ENCODE measurements around the gene TMEM37. TPM values are rescaled to one million over a fixed set of nuclear protein-coding genes. Genes with fewer than 3 reads are reported as not detected.

The TMEM37 gene
- total RNA-seq, 1 experiment from 2014 or later: 2.3 TPM

- Histone ChIP-seq H3K4me3 (replicated peaks in 1 of 2; ENCODE audit: low read depth in 1 of 2, low read length in 2 of 2) (no peak overlapping the region), H2AFZ (ENCODE audit: low read depth, low read length, poor library complexity, severe bottlenecking) (no peak overlapping the region), H3K79me2 (ENCODE audit: insufficient read depth, low read length) (no peaks in the 10 kb centered on the region), H3K9me2 (ENCODE audit: insufficient read depth) (no peaks in the 10 kb centered on the region), H3K9ac (ENCODE audit: low read length) (no peak overlapping the region), H3K4me2 (ENCODE audit: low read length) (no peak overlapping the region), H3K27ac (ENCODE audit: low read depth, low read length) (no peak overlapping the region), H3K36me3 (ENCODE audit: control insufficient read depth in 1 of 2, insufficient read depth in 2 of 2, low read length in 2 of 2) (no peaks in the 10 kb centered on the region), H3K9me3 (ENCODE audit: control insufficient read depth in 1 of 2, insufficient read depth in 1 of 2, low read depth in 1 of 2, low read length in 2 of 2) (no peaks in the 10 kb centered on the region), H3K27me3 (ENCODE audit: insufficient read depth, low read length) (no peaks in the 10 kb centered on the region), H3K4me1 (ENCODE audit: control insufficient read depth in 1 of 2, insufficient read depth in 2 of 2, low read length in 2 of 2) (no peaks in the 10 kb centered on the region), H4K20me1 (ENCODE audit: insufficient read depth) (no peaks in the 10 kb centered on the region)
- ATAC-seq: no peak
- no peak for TF ChIP-seq FOSL1 (IDR thresholded peaks at IDR 0.05; ENCODE audit: low read depth)
- no peak for TF ChIP-seq SP1 (IDR thresholded peaks at IDR 0.05; ENCODE audit: low read depth)
- TF ChIP-seq MAX (IDR thresholded peaks at IDR 0.05): no peak
- TF ChIP-seq JUND (IDR thresholded peaks at IDR 0.05): no peak
- no peak for TF ChIP-seq REST (IDR thresholded peaks at IDR 0.05; ENCODE audit: low read depth)
- DNase-seq (ENCODE audit: low read depth, low spot score): no peak
- ChIA-PET RAD21 (ENCODE audit: low non-redundant PET in 1 of 2, low total read pairs in 2 of 2, uncharacterized antibody in 2 of 2, unreplicated experiment in 2 of 2) (no interaction called here), CTCF (no interaction called here), POLR2A (no interaction called here)
- intact Hi-C loops (cut with micrococcal nuclease): no loop called here
- BruUV-seq (replicated peaks): no TSS peak
Measured at GRCh38 chr2:119446037-119446436, 14.4 kb downstream of the TMEM37 start.

GRCh38 chr2:119448427-119449141 lies 16.9 kb downstream of the TMEM37 start:
- POLR2A ChIA-PET: no interaction called here
- CTCF ChIA-PET: no interaction called here
- ATAC-seq: no peak
- TF ChIP-seq YY1 (IDR thresholded peaks at IDR 0.05; ENCODE audit: extremely low read depth, insufficient replicate concordance, low read depth, low read length): no peak
- TF ChIP-seq TCF7L2 (IDR thresholded peaks at IDR 0.05; ENCODE audit: borderline replicate concordance, extremely low read depth, insufficient read depth, insufficient read length): no peak
- TF ChIP-seq ZBTB33 (IDR thresholded peaks at IDR 0.05; ENCODE audit: extremely low read depth, insufficient replicate concordance, low read length): no peak
- no peak for TF ChIP-seq EZH2phosphoT487 (IDR thresholded peaks at IDR 0.05; ENCODE audit: borderline replicate concordance)
- TF ChIP-seq CEBPB (IDR thresholded peaks at IDR 0.05; ENCODE audit: low read depth): no peak
- TF ChIP-seq RAD21 (IDR thresholded peaks at IDR 0.05; ENCODE audit: low read depth): no peak

More at GRCh38 chr2:119448427-119449141, 16.9 kb downstream of the TMEM37 start:
- Histone ChIP-seq H3K36me3 (ENCODE audit: control insufficient read depth in 1 of 2, insufficient read depth in 2 of 2, low read length in 2 of 2) (no peaks in the 10 kb centered on the region), H3K9ac (ENCODE audit: low read length) (no peak overlapping the region), H3K4me3 (replicated peaks in 1 of 2; ENCODE audit: low read depth in 1 of 2, low read length in 2 of 2) (no peak overlapping the region), H3K79me2 (ENCODE audit: insufficient read depth, low read length) (no peaks in the 10 kb centered on the region), H3K27me3 (ENCODE audit: insufficient read depth, low read length) (no peaks in the 10 kb centered on the region), H3K9me2 (ENCODE audit: insufficient read depth) (no peaks in the 10 kb centered on the region), H3K4me2 (ENCODE audit: low read length) (no peak overlapping the region), H4K20me1 (ENCODE audit: insufficient read depth) (no peaks in the 10 kb centered on the region), H2AFZ (ENCODE audit: low read depth, low read length, poor library complexity, severe bottlenecking) (no peak overlapping the region), H3K27ac (ENCODE audit: low read depth, low read length) (no peak overlapping the region), H3K9me3 (ENCODE audit: control insufficient read depth in 1 of 2, insufficient read depth in 1 of 2, low read depth in 1 of 2, low read length in 2 of 2) (no peaks in the 10 kb centered on the region), H3K4me1 (ENCODE audit: control insufficient read depth in 1 of 2, insufficient read depth in 2 of 2, low read length in 2 of 2) (no peaks in the 10 kb centered on the region)
- RAD21 ChIA-PET (ENCODE audit: low non-redundant PET in 1 of 2, low total read pairs in 2 of 2, uncharacterized antibody in 2 of 2, unreplicated experiment in 2 of 2): no interaction called here
- no TSS peak for BruUV-seq (replicated peaks)
- intact Hi-C loops (cut with micrococcal nuclease): no loop called here
- no peak for DNase-seq (ENCODE audit: low read depth, low spot score)

All from HCT116 (cell line).